Activated T-cell treated with anti-CD3 and anti-CD28 coated beads, Interleukin-2, amount 50 U/mL, for 72 hours (primary cell): ENCODE measurements around the gene MGAT1. TPM values are rescaled to one million over a fixed set of nuclear protein-coding genes. Genes with fewer than 3 reads are reported as not detected.
A peak's percentile ranks its signal among the peaks of the same experiment; 100 is the strongest.
"Not testable (repeated sequence)": the region's sequence is repeated elsewhere in the genome, so short reads cannot be mapped to it uniquely, and the experiment has no call there.

Experiments used
- ATAC-seq, 2 donors: fragments of 150-1000 bp; cut with Tn5 transposase; replicated peaks in 1 of 2; 2 replicates each; pipeline ENCODE4 v1.10.0; 2021; ENCODE audit warnings: moderate library complexity in 2 of 2, mild to moderate bottlenecking in 1 of 2
- DNase-seq, 2 donors: peaks; one replicate each; pipeline ENCODE4 v3.0.0; 2021 to 2022; ENCODE audit warnings: mixed read lengths in 1 of 2
- H3K27ac Mint-ChIP-seq: one replicate; pipeline ENCODE4 v1.8.0; 2022; ENCODE audit warnings: mild to moderate bottlenecking, moderate library complexity, mixed read lengths
- H3K27me3 Mint-ChIP-seq: one replicate; pipeline ENCODE4 v1.8.0; 2022; ENCODE audit warnings: low read depth, mixed read lengths
- H3K36me3 Mint-ChIP-seq, 2 donors: one replicate each; pipeline ENCODE4 v1.8.0; 2022; ENCODE audit warnings: mixed read lengths in 2 of 2, mild to moderate bottlenecking in 1 of 2; ENCODE audit not compliant: insufficient read depth in 2 of 2
- H3K4me1 Mint-ChIP-seq: one replicate; pipeline ENCODE4 v1.8.0; 2022; ENCODE audit warnings: low read depth, mixed read lengths
- H3K4me3 Mint-ChIP-seq, 2 donors: one replicate each; pipeline ENCODE4 v1.8.0; 2022; ENCODE audit warnings: mild to moderate bottlenecking in 2 of 2, mixed read lengths in 2 of 2, moderate library complexity in 2 of 2
- H3K9me3 Mint-ChIP-seq, 2 donors: one replicate each; pipeline ENCODE4 v1.8.0; 2022; ENCODE audit warnings: mixed read lengths in 2 of 2
- total RNA-seq, 2 donors: library from RNA; stranded (reverse); gene quantifications; one replicate each; pipeline ENCODE4 v1.2.3, GENCODE V29; 2022

The MGAT1 gene
- total RNA-seq, 2 donors from 2014 or later, result 102 to 109 TPM

DNA sequence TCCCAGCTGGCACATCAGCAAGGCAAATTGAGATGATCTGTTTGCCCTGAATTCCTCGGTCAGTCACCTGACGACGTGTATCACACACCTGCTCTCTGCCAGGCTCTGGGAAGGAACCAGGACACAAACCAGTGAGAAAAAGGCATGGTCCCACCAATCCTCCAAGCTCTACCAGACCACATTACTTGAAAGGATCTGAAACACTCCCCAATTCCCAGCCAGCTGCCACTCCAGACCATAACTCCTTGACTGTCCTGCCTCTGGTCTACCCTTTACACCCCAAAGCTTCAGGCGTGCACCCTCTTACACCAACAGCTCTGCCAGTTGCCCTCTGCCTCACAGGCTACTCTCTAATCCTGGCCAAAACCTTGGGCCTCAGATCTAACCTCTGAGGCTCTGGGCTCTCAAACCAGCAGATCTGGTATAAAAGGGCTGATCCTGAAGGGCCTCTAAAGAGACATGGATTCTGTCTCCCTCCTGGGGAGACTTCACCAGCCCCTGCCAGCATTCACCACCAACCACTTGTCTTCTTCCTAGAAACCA lies 6.8 kb downstream of the MGAT1 start:
- H3K4me1 Mint-ChIP-seq, result peaks cover 73% of the 10 kb centered on the region
- H3K36me3 Mint-ChIP-seq, result peaks cover 2 to 17% of the 10 kb centered on the region in 2 donors
- H3K27me3 Mint-ChIP-seq, result no peaks in the 10 kb centered on the region
- peak overlapping the region; percentile 19 to 35 for H3K4me3 Mint-ChIP-seq
- no peak for ATAC-seq
- DNase-seq, result no peak
- peak overlapping the region; percentile 82 for H3K27ac Mint-ChIP-seq
- H3K9me3 Mint-ChIP-seq, result no peaks in the 10 kb centered on the region

- ATAC-seq (no peak), DNase-seq (no peak)
- H3K27ac Mint-ChIP-seq, result peak overlapping the region; percentile 70
- H3K9me3 Mint-ChIP-seq, result no peaks in the 10 kb centered on the region
- H3K4me1 Mint-ChIP-seq, result peaks cover 44% of the 10 kb centered on the region
- H3K27me3 Mint-ChIP-seq, result no peaks in the 10 kb centered on the region
- H3K36me3 Mint-ChIP-seq, result peaks cover 0 to 12% of the 10 kb centered on the region in 2 donors
- H3K4me3 Mint-ChIP-seq, result no peak overlapping the region
Observed at GRCh38 chr5:180792965-180793287, 9.7 kb downstream of the MGAT1 start.

DNA sequence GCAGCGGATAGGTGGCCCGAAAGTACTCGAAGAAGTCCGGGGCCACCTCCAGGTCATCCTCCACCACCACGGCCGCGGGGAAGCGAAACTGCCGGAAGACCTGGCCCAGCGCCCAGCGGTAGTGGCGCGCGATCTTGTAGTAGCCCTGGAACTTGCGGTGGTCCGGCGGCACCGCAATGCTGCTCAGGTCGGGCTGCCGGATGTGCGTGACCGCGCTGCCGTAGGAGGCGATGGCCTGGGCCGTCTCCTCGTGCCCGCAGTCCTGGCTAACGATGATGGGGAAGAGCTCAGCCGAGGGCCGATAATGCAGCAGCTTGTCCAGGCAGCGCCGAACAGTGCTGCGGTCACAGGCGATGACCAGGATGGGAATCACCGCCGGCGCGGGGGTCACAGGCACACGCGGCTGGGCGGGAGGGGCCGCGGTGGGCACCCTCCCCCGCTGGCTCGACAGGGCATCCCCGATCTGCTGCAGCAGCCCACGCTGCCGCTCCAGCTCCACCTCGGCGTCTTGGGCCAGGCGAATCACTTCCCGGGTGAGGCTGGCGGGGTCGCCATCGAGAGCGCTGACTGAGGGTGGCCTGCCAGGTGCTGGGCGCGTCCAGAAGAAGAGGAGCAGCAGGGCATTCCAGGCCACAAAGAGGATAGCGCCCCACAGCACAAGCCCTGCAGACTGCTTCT lies 10.2 kb downstream of the MGAT1 start:
- peaks cover 39% of the 10 kb centered on the region for H3K4me1 Mint-ChIP-seq
- no peaks in the 10 kb centered on the region for H3K27me3 Mint-ChIP-seq
- peaks cover 0 to 12% of the 10 kb centered on the region in 2 donors for H3K36me3 Mint-ChIP-seq
- ATAC-seq (no peak), DNase-seq (no peak)
- H3K9me3 Mint-ChIP-seq, result no peaks in the 10 kb centered on the region
- H3K27ac Mint-ChIP-seq, result no peak overlapping the region
- no peak overlapping the region for H3K4me3 Mint-ChIP-seq

GRCh38 chr5:180791611-180792213 lies 10.9 kb downstream of the MGAT1 start:
- H3K4me1 Mint-ChIP-seq, result peaks cover 39% of the 10 kb centered on the region

DNA sequence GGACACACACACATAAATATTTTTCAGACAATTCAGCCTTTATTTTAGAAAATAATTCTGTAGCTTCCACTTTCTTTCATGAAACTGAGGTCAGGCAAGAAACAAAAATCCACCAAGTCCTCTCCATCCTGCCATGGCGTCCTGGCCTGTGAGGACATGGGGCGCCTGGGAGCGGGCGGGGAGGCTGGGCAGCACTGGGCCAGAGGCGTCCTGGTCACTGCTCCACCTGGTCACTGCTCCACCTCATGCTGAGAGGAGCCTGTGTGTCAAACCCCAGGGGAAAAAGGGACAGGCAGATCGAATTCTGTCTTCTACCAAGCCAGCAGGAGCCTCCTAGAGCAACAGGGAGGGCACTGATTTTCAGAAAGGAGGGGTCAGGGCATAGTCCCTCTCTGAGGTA lies 12.1 kb downstream of the MGAT1 start:
- peak overlapping the region; percentile 69 for H3K27ac Mint-ChIP-seq
- ATAC-seq, result no peak
- peaks cover 0 to 12% of the 10 kb centered on the region in 2 donors for H3K36me3 Mint-ChIP-seq
- no peak for DNase-seq
- H3K4me3 Mint-ChIP-seq, result no peak overlapping the region
- no peaks in the 10 kb centered on the region for H3K27me3 Mint-ChIP-seq
- H3K4me1 Mint-ChIP-seq, result peaks cover 37% of the 10 kb centered on the region
- H3K9me3 Mint-ChIP-seq, result no peaks in the 10 kb centered on the region

More at GRCh38 chr5:180791611-180792213, 10.9 kb downstream of the MGAT1 start:
- H3K36me3 Mint-ChIP-seq, result peaks cover 0 to 12% of the 10 kb centered on the region in 2 donors
- H3K27me3 Mint-ChIP-seq, result no peaks in the 10 kb centered on the region
- H3K4me3 Mint-ChIP-seq, result no peak overlapping the region
- no peaks in the 10 kb centered on the region for H3K9me3 Mint-ChIP-seq
- H3K27ac Mint-ChIP-seq, result no peak overlapping the region
- no peak for ATAC-seq
- no peak for DNase-seq

DNA sequence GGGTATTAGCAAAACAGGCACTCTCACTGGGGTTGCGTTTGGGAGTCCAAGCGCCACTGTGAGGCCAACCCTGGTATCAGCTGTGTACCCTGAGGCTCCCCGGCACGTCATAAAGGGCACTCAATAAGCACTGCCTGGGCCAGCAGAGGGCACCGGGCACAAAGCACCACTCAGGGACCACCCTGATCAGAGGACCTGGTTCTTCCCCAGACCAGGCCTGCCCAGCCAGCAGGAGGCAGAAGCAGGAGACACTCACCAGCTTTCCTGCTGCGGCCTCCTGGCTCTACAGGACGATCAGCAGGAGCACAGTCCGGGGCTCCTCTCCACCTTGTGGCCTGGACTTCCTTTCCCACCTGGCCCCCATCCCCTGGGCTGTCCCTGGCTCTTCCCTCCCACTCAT lies 12.6 kb downstream of the MGAT1 start:
- ATAC-seq, result peak; percentile 67 to 68
- Mint-ChIP-seq H3K4me1 (peaks cover 32% of the 10 kb centered on the region), H3K27me3 (no peaks in the 10 kb centered on the region), H3K27ac (peak overlapping the region; percentile 69), H3K9me3 (no peaks in the 10 kb centered on the region), H3K36me3 (peaks cover 0 to 9% of the 10 kb centered on the region in 2 donors), H3K4me3 (no peak overlapping the region)
- DNase-seq, result peak in 1 of 2 donors; percentile 36

DNA sequence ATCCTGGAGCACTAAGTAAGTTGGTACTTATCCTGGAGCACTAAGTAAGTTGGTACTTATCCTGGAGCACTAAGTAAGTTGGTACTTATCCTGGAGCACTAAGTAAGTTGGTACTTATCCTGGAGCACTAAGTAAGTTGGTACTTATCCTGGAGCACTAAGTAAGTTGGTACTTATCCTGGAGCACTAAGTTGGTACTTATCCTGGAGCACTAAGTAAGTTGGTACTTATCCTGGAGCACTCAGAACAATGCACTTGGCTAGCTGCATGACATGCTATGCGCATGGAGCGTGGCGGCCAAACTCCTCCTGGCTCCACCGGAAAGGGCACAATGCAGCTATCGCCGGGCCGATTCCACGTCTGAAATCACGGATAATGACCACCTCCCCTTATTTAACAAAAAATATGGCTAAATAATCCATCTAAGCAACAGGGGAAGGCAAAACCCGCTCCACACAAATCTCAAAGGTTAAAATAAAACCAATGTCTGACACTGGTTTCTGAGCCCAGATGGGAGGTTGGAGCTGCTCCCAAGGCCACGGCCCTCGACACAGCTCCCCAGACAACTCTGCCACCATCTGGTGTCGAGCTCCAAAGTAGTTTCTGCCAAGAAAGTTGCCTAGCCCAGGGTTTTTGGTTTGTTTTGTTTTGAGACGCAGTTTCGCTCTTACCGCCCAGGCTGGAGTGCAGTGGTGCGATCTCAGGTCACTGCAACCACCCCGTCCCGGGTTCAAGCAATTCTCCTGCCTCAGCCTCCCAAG lies 13.8 kb downstream of the MGAT1 start:
- H3K27me3 Mint-ChIP-seq, H3K9me3 Mint-ChIP-seq, ATAC-seq, H3K4me3 Mint-ChIP-seq, H3K36me3 Mint-ChIP-seq, H3K27ac Mint-ChIP-seq, DNase-seq: not testable (repeated sequence)
- peaks cover 26% of the 10 kb centered on the region for H3K4me1 Mint-ChIP-seq

GRCh38 chr5:180787711-180788431 lies 14.7 kb downstream of the MGAT1 start:
- Mint-ChIP-seq H3K27ac (no peak overlapping the region), H3K4me1 (peaks cover 17% of the 10 kb centered on the region), H3K9me3 (no peaks in the 10 kb centered on the region), H3K36me3 (no peaks in the 10 kb centered on the region), H3K4me3 (no peak overlapping the region), H3K27me3 (no peaks in the 10 kb centered on the region)
- ATAC-seq, result no peak
- DNase-seq, result no peak

- Mint-ChIP-seq H3K4me3 (no peak overlapping the region), H3K27me3 (no peaks in the 10 kb centered on the region), H3K9me3 (no peaks in the 10 kb centered on the region), H3K27ac (peak overlapping the region; percentile 7), H3K4me1 (peaks cover 16% of the 10 kb centered on the region), H3K36me3 (no peaks in the 10 kb centered on the region)
- ATAC-seq (no peak), DNase-seq (no peak)
Observed at GRCh38 chr5:180786531-180787398, 15.8 kb downstream of the MGAT1 start.

DNA sequence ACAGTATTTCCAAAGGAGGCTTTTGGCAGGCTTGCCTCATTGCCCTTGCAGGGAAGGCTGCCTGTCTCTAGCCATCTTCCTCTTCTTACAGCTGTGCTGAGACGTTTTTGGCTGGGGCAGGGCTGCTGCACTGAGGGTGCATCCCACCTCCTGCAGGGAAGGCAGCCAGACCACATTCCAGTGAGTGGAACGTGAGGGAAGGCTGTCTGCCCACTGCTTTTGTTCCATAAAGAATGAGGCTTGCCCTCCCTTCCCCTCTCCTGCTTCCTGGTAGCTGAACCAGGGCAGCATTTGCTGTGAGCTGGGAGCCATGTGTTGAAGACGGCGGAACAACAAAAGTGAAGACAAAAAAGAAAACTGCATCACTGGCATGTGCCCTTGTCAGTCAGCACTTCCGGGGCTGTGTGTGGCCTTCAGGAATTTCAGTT lies 16.8 kb downstream of the MGAT1 start:
- DNase-seq, result no peak
- H3K4me1 Mint-ChIP-seq, result peaks cover 16% of the 10 kb centered on the region
- H3K4me3 Mint-ChIP-seq, result no peak overlapping the region
- no peaks in the 10 kb centered on the region for H3K36me3 Mint-ChIP-seq
- no peak for ATAC-seq
- H3K27me3 Mint-ChIP-seq, result no peaks in the 10 kb centered on the region
- no peaks in the 10 kb centered on the region for H3K9me3 Mint-ChIP-seq
- no peak overlapping the region for H3K27ac Mint-ChIP-seq

- Mint-ChIP-seq H3K9me3 (no peaks in the 10 kb centered on the region), H3K36me3 (no peaks in the 10 kb centered on the region), H3K4me3 (no peak overlapping the region), H3K4me1 (peaks cover 16% of the 10 kb centered on the region), H3K27me3 (no peaks in the 10 kb centered on the region), H3K27ac (no peak overlapping the region)
- DNase-seq (no peak), ATAC-seq (no peak)
Observed at GRCh38 chr5:180785121-180785781, 17.4 kb downstream of the MGAT1 start.
